ENCODE results near the gene DDX52.

GRCh38 chr17:37568350-37569053 is 74.7 kb downstream of the DDX52 start:
- TF ChIP-seq GATA1 (IDR thresholded peaks at IDR 0.05; ENCODE audit: low read depth, low read length) (no peak), POLR2A (IDR thresholded peaks at IDR 0.05; ENCODE audit: low read length) (no peak)
